ENCODE results near the gene ANKHD1. TPM values are rescaled to one million over a fixed set of nuclear protein-coding genes. Genes with fewer than 3 reads are reported as not detected.

Gene ANKHD1
- total and polyA plus RNA-seq, 9 of the 15 experiments (the other 6 are each of a cell fraction or from before 2014, with no cell fraction given): 38.9 to 138 (median 78.7) TPM

GRCh38 chr5:140549237-140550144, 147.9 kb downstream of the ANKHD1 start (continued):
- TF ChIP-seq MGA (IDR thresholded peaks at IDR 0.05) (no peak), ZKSCAN8 (CRISPR knock-in tag; IDR thresholded peaks at IDR 0.05) (no peak), IFI16 (CRISPR knock-in tag; IDR thresholded peaks at IDR 0.05) (no peak), SMAD1 (IDR thresholded peaks at IDR 0.05; ENCODE audit: low read depth, low read length, partially characterized antibody) (no peak), SAFB (IDR thresholded peaks at IDR 0.05; ENCODE audit: borderline replicate concordance, low read depth, low read length) (no peak), GTF2B (IDR thresholded peaks at IDR 0.05; ENCODE audit: extremely low read depth, insufficient read length) (no peak), CHD2 (IDR thresholded peaks at IDR 0.05; ENCODE audit: low read depth, low read length) (no peak), CBX8 (IDR thresholded peaks at IDR 0.05; ENCODE audit: borderline replicate concordance, extremely low read depth, low read depth, low read length, poor library complexity, severe bottlenecking) (no peak), ARHGAP35 (IDR thresholded peaks at IDR 0.05; ENCODE audit: partially characterized antibody) (no peak), NCOA1 (IDR thresholded peaks at IDR 0.05; ENCODE audit: low read depth) (no peak), HMBOX1 (IDR thresholded peaks at IDR 0.05) (peak; percentile 94), ZNF174 (CRISPR knock-in tag; IDR thresholded peaks at IDR 0.05) (no peak)
